Effector memory CD4-positive, alpha-beta T cell (primary cell): ENCODE results near the gene JAZF1.

Experiments
- DNase-seq, 3 donors: peaks; one replicate each; pipeline ENCODE4 v3.0.0-alpha.2; 2020
- H3K27ac ChIP-seq: 2 replicates; pipeline ENCODE4 v1.7.0; 2013; ENCODE audit warnings: mild to moderate bottlenecking, low read length, moderate library complexity; ENCODE audit not compliant: insufficient read depth, poor library complexity, severe bottlenecking
- H3K27me3 ChIP-seq: replicated peaks from 2 replicates; pipeline ENCODE4 v1.7.0; 2013; ENCODE audit warnings: mild to moderate bottlenecking, low read length; ENCODE audit not compliant: insufficient read depth, control insufficient read depth, poor library complexity, severe bottlenecking
- H3K36me3 ChIP-seq: 2 replicates; pipeline ENCODE4 v1.7.0; 2013; ENCODE audit warnings: mild to moderate bottlenecking, low read length, moderate library complexity; ENCODE audit not compliant: control insufficient read depth, insufficient read depth
- H3K4me1 ChIP-seq: 2 replicates; pipeline ENCODE4 v1.7.0; 2013; ENCODE audit warnings: low read length, mild to moderate bottlenecking; ENCODE audit not compliant: control insufficient read depth, insufficient read depth, poor library complexity, severe bottlenecking
- H3K4me3 ChIP-seq: 2 replicates; pipeline ENCODE4 v1.7.0; 2013; ENCODE audit warnings: low read length, low read depth, mild to moderate bottlenecking; ENCODE audit not compliant: insufficient read depth, poor library complexity, severe bottlenecking
- H3K9me3 ChIP-seq: 2 replicates; pipeline ENCODE4 v1.7.0; 2013; ENCODE audit warnings: mild to moderate bottlenecking, low read length, moderate library complexity; ENCODE audit not compliant: control insufficient read depth

Gene JAZF1

GRCh38 chr7:28082071-28082470 is 98.5 kb downstream of the JAZF1 start:
- no peaks in the 10 kb centered on the region for H3K27me3 ChIP-seq
- H3K27ac ChIP-seq, result no peak overlapping the region
- H3K4me1 ChIP-seq, result no peaks in the 10 kb centered on the region
- DNase-seq, result no peak
- no peak overlapping the region for H3K4me3 ChIP-seq
- no peaks in the 10 kb centered on the region for H3K36me3 ChIP-seq
- no peaks in the 10 kb centered on the region for H3K9me3 ChIP-seq

DNA sequence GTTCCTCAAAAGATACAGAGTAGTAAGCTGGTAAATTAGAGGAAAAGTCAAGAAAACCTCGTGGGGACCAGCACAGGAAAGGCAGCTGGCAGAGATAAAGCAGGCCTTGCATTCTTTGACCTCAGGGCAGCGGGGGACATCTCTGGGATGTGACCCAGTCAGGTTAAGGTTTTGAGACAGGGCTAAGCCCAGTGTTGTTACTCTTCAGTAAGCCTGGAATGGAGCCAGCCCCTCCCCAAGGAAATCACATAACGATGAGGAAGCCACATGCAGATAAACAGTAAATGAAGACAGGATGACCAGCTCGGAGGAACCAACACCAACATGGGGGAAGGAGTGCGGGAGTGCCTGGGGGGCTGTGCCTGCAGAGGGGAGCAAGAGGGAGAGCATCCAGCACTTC is 99.6 kb downstream of the JAZF1 start:
- DNase-seq, result no peak
- Histone ChIP-seq H3K27me3 (no peaks in the 10 kb centered on the region), H3K27ac (no peak overlapping the region), H3K36me3 (no peaks in the 10 kb centered on the region), H3K4me3 (no peak overlapping the region), H3K9me3 (no peaks in the 10 kb centered on the region), H3K4me1 (no peaks in the 10 kb centered on the region)

DNA sequence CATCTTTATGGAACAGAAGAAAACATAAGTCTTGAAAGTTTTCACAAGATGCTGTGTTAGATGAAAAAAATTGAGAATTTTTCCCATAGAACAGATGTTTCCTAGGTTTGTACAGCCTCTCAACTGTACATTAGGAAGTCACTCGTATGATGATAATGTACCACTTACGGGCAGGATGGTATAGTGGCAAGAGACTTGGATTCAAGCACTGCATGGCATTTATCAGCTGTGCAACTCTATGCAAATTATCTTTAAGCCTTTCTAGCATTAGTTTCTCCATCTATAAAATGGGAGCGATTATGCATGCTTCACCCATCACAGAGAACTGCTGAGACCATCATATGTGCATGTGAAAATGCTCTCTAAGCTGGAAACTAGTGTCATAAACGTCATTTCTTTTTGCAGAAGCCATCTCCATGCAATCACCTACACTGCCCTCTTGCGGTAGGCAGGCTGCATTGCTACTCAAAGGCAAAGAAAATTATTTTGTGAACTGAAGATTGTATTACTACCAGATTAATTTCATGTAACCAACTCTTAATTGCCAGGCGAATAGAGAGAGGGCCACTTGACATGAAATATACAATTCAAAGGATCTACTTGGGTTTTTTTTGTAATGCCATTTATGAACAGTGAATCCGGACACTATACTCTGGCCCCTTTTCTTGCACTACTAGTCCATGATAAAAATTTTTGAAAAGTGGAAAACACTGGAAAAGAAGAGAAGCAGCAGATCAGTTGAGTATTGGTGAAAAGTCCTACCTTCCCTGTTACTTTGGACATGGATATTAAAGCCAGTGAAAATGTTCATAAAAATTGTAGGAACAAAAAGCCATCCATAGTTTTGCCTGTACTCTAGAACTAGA is 102.3 kb downstream of the JAZF1 start:
- Histone ChIP-seq H3K9me3 (no peaks in the 10 kb centered on the region), H3K27me3 (no peaks in the 10 kb centered on the region), H3K4me3 (no peak overlapping the region), H3K27ac (no peak overlapping the region), H3K4me1 (no peaks in the 10 kb centered on the region), H3K36me3 (no peaks in the 10 kb centered on the region)
- DNase-seq, result peak in 1 of 3 donors; percentile 27

DNA sequence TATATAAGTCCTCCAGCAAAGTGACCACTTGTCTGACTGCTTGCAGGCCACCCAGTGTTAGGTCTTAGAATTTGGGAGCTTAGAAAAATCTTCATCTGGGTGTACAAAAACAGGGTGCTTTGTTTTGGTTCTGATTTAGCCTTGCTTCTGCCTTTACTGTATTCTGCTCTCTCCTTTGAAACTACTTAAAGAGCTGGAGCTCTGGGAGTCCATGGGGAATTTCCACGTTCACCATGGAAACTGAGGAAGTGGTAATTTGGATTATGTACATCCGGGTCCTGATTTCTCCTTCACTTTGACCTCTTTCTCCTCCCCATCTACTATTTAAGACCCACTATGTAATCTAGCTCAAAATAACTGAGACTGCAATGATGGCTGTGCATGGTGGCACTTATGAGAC is 103.0 kb downstream of the JAZF1 start:
- no peak for DNase-seq
- Histone ChIP-seq H3K9me3 (no peaks in the 10 kb centered on the region), H3K4me1 (no peaks in the 10 kb centered on the region), H3K4me3 (no peak overlapping the region), H3K27me3 (no peaks in the 10 kb centered on the region), H3K36me3 (no peaks in the 10 kb centered on the region), H3K27ac (no peak overlapping the region)

GRCh38 chr7:28076423-28077200 is 104.0 kb downstream of the JAZF1 start:
- H3K4me3 ChIP-seq, result no peak overlapping the region
- no peaks in the 10 kb centered on the region for H3K27me3 ChIP-seq
- H3K4me1 ChIP-seq, result no peaks in the 10 kb centered on the region
- no peaks in the 10 kb centered on the region for H3K9me3 ChIP-seq
- H3K36me3 ChIP-seq, result no peaks in the 10 kb centered on the region
- DNase-seq, result no peak
- no peak overlapping the region for H3K27ac ChIP-seq

- H3K27me3 ChIP-seq, result no peaks in the 10 kb centered on the region
- DNase-seq, result no peak
- no peaks in the 10 kb centered on the region for H3K4me1 ChIP-seq
- H3K9me3 ChIP-seq, result no peaks in the 10 kb centered on the region
- H3K4me3 ChIP-seq, result no peak overlapping the region
- H3K27ac ChIP-seq, result no peak overlapping the region
- H3K36me3 ChIP-seq, result no peaks in the 10 kb centered on the region
These were observed 104.8 kb downstream of the JAZF1 start for GRCh38 chr7:28075674-28076358.

GRCh38 chr7:28072876-28073514 is 107.6 kb downstream of the JAZF1 start:
- no peaks in the 10 kb centered on the region for H3K36me3 ChIP-seq

GRCh38 chr7:28071570-28071969 is 109.0 kb downstream of the JAZF1 start:
- no peak for DNase-seq
- Histone ChIP-seq H3K27me3 (no peaks in the 10 kb centered on the region), H3K4me3 (no peak overlapping the region), H3K27ac (no peak overlapping the region), H3K4me1 (no peaks in the 10 kb centered on the region), H3K36me3 (no peaks in the 10 kb centered on the region), H3K9me3 (no peaks in the 10 kb centered on the region)

More at GRCh38 chr7:28072876-28073514, 107.6 kb downstream of the JAZF1 start:
- DNase-seq, result no peak
- Histone ChIP-seq H3K4me3 (no peak overlapping the region), H3K27ac (no peak overlapping the region), H3K9me3 (no peaks in the 10 kb centered on the region), H3K4me1 (no peaks in the 10 kb centered on the region), H3K27me3 (no peaks in the 10 kb centered on the region)

DNA sequence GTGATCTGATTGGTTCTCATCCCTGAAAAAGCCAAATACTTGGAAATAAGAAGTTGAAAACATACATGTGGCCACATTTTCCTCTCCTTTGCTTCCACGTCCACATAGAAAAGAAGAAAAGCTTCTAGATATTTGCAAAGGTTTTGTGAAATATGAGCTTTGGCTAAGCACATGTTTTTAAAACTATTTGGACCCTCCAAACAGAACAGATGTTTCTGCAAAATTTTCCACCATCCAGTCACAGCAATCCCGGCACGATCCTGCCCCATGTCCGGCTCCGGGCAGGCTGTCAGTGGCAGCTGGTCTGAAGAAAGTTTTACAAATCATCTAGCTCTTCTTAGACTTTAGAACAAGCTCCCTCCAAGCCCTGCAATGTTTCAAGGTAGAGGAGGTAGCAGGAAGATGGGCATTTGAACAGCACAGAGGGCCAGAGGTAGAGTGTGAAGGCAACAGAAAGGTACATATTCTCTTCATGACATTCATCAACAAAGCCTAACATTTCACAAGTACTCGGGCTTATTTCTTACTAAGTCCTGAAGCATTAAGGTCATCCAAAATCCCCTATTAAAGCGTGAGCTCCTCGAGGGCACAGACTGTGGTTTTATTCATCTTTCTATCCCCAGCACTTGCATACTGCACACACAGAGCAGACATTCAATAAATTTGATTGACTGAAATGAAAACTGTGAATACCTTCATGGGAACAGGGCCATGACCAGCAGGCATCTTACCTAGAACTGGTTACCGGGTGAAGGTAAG is 110.1 kb downstream of the JAZF1 start:
- H3K36me3 ChIP-seq, result no peaks in the 10 kb centered on the region
- no peak for DNase-seq
- H3K4me1 ChIP-seq, result no peaks in the 10 kb centered on the region
- no peaks in the 10 kb centered on the region for H3K9me3 ChIP-seq
- no peaks in the 10 kb centered on the region for H3K27me3 ChIP-seq
- H3K27ac ChIP-seq, result no peak overlapping the region
- H3K4me3 ChIP-seq, result no peak overlapping the region
